Measurements from ENCODE around the gene CAMTA1. TPM values are rescaled to one million over a fixed set of nuclear protein-coding genes. Genes with fewer than 3 reads are reported as not detected.

Gene CAMTA1
- total RNA-seq, 1 donor from 2014 or later, result 62.9 TPM

- no peaks in the 10 kb centered on the region for H3K9me3 ChIP-seq
- no peak overlapping the region for H3K27ac ChIP-seq
- no peaks in the 10 kb centered on the region for H3K27me3 ChIP-seq
- no peaks in the 10 kb centered on the region for H3K36me3 ChIP-seq
- DNase-seq (ENCODE audit: extremely low spot score in 2 of 2), result no peak
- no peak overlapping the region for H3K4me3 ChIP-seq
- intact Hi-C loops (cut with DNase I), result no loop called here
- TF ChIP-seq POLR2A (IDR thresholded peaks at IDR 0.05), result no peak
- TF ChIP-seq POLR2AphosphoS5 (IDR thresholded peaks at IDR 0.05; ENCODE audit: insufficient read depth in 1 of 2, low read depth in 1 of 2), result no peak
- TF ChIP-seq CTCF (IDR thresholded peaks at IDR 0.05), result no peak
- no peaks in the 10 kb centered on the region for H3K4me1 ChIP-seq
Observed at GRCh38 chr1:7315316-7315715, 530.1 kb downstream of the CAMTA1 start.

GRCh38 chr1:7315946-7316345 lies 530.7 kb downstream of the CAMTA1 start:
- Histone ChIP-seq H3K27ac (no peak overlapping the region), H3K36me3 (no peaks in the 10 kb centered on the region), H3K9me3 (no peaks in the 10 kb centered on the region), H3K4me1 (no peaks in the 10 kb centered on the region), H3K4me3 (no peak overlapping the region), H3K27me3 (no peaks in the 10 kb centered on the region)
- DNase-seq (ENCODE audit: extremely low spot score in 2 of 2), result no peak
- intact Hi-C loops (cut with DNase I), result no loop called here
- TF ChIP-seq POLR2AphosphoS5 (IDR thresholded peaks at IDR 0.05; ENCODE audit: insufficient read depth in 1 of 2, low read depth in 1 of 2) (no peak), POLR2A (IDR thresholded peaks at IDR 0.05) (no peak), CTCF (IDR thresholded peaks at IDR 0.05) (no peak)

DNA sequence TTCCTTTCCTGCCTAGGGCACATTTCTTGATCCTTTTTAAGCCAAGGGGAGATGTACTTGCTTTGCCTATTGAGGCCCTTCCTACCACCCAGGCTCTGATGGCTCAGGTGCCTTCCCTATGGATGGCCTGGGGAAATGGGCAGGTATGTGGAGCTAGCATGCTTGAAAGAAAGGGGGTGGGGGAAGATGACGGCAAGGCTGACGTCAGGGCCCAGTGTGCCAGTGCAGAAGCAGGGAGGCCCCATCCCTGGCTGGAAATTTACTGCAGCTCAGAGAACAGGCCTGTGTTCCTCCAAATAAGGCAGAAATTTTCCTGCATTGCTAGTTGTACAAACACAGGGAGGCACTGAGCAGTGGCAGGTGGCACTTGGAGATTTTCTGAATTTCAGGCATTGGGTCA lies 532.6 kb downstream of the CAMTA1 start:
- no peak for DNase-seq (ENCODE audit: extremely low spot score in 2 of 2)
- intact Hi-C loops (cut with DNase I), result no loop called here
- Histone ChIP-seq H3K36me3 (no peaks in the 10 kb centered on the region), H3K9me3 (no peaks in the 10 kb centered on the region), H3K4me3 (no peak overlapping the region), H3K27me3 (no peaks in the 10 kb centered on the region), H3K27ac (no peak overlapping the region), H3K4me1 (no peaks in the 10 kb centered on the region)
- TF ChIP-seq POLR2AphosphoS5 (IDR thresholded peaks at IDR 0.05; ENCODE audit: insufficient read depth in 1 of 2, low read depth in 1 of 2) (no peak), POLR2A (IDR thresholded peaks at IDR 0.05) (no peak), CTCF (IDR thresholded peaks at IDR 0.05) (no peak)

DNA sequence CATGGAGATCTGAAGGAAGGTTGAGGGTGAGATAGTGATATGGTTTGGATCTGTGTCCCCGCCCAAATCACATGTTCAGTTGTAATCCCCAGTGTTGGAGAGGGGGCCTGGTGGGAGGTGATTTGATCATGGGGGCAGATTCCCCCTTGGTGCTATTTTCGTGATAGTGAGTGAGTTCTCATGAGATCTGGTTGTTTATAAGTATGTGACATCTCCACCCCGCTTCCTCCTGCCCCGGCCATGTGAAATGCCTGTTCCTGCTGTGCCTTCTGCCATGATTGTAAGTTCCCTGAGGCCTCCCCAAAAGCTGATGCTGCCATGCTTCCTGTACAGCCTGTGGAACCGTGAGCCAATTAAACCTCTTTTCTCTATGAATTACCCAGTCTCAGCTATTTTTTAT lies 533.9 kb downstream of the CAMTA1 start:
- TF ChIP-seq CTCF (IDR thresholded peaks at IDR 0.05), result no peak
- no peak for TF ChIP-seq POLR2AphosphoS5 (IDR thresholded peaks at IDR 0.05; ENCODE audit: insufficient read depth in 1 of 2, low read depth in 1 of 2)
- TF ChIP-seq POLR2A (IDR thresholded peaks at IDR 0.05), result no peak
- H3K36me3 ChIP-seq, result no peaks in the 10 kb centered on the region
- DNase-seq (ENCODE audit: extremely low spot score in 2 of 2), result peak in 1 of 2 donors; percentile 79
- H3K9me3 ChIP-seq, result no peaks in the 10 kb centered on the region
- H3K27me3 ChIP-seq, result no peaks in the 10 kb centered on the region
- no peaks in the 10 kb centered on the region for H3K4me1 ChIP-seq
- H3K27ac ChIP-seq, result no peak overlapping the region
- intact Hi-C loops (cut with DNase I), result no loop called here
- H3K4me3 ChIP-seq, result no peak overlapping the region

GRCh38 chr1:7320661-7321060 lies 535.4 kb downstream of the CAMTA1 start:
- H3K27me3 ChIP-seq, result no peaks in the 10 kb centered on the region
- no peak for TF ChIP-seq POLR2AphosphoS5 (IDR thresholded peaks at IDR 0.05; ENCODE audit: insufficient read depth in 1 of 2, low read depth in 1 of 2)
- TF ChIP-seq POLR2A (IDR thresholded peaks at IDR 0.05), result no peak
- TF ChIP-seq CTCF (IDR thresholded peaks at IDR 0.05), result no peak
- no peaks in the 10 kb centered on the region for H3K36me3 ChIP-seq
- H3K4me1 ChIP-seq, result no peaks in the 10 kb centered on the region
- H3K9me3 ChIP-seq, result no peaks in the 10 kb centered on the region
- no peak for DNase-seq (ENCODE audit: extremely low spot score in 2 of 2)
- intact Hi-C loops (cut with DNase I), result no loop called here
- H3K4me3 ChIP-seq, result no peak overlapping the region
- no peak overlapping the region for H3K27ac ChIP-seq
